HFF-Myc (cell line): ENCODE data around the gene GABBR2.

Experiments
- DNase-seq: peaks from one replicate; pipeline ENCODE4 v3.0.0-alpha.2; 2011; ENCODE audit warnings: low read depth; ENCODE audit errors: extremely low read depth
- H3K4me3 ChIP-seq: replicated peaks from 2 replicates; pipeline ENCODE4 v1.5.1; 2011; ENCODE audit warnings: low read depth, mild to moderate bottlenecking, control low read depth, low read length
- TF ChIP-seq, protein P1 (sequence below): IDR thresholded peaks from 2 replicates; pipeline ENCODE4 v1.5.1; 2012; ENCODE audit warnings: mild to moderate bottlenecking, low read depth, low read length, control low read depth; ENCODE audit errors: missing control alignments

Gene GABBR2

DNA sequence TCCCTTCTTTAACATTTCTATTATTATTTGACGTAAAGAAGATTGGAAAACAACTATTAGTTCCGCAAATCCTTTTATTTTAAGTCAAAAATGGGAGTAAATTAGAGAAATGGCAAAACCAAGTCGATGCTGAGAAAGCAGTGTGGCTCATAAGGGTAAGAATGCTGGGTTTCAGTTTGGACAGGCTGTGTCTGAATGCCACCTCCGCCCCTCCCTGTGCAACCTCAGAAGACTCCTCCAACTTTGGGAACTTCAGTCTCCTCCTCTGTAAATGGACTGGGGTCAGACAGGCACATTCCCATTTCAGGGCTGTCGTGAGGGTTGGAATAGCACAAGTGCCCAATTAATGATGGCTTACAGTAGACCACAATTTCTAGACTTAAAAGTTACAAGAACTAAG lies 154.0 kb downstream of the GABBR2 start:
- DNase-seq = no peak
- no peak overlapping the region for H3K4me3 ChIP-seq
- TF ChIP-seq, protein P1, sequence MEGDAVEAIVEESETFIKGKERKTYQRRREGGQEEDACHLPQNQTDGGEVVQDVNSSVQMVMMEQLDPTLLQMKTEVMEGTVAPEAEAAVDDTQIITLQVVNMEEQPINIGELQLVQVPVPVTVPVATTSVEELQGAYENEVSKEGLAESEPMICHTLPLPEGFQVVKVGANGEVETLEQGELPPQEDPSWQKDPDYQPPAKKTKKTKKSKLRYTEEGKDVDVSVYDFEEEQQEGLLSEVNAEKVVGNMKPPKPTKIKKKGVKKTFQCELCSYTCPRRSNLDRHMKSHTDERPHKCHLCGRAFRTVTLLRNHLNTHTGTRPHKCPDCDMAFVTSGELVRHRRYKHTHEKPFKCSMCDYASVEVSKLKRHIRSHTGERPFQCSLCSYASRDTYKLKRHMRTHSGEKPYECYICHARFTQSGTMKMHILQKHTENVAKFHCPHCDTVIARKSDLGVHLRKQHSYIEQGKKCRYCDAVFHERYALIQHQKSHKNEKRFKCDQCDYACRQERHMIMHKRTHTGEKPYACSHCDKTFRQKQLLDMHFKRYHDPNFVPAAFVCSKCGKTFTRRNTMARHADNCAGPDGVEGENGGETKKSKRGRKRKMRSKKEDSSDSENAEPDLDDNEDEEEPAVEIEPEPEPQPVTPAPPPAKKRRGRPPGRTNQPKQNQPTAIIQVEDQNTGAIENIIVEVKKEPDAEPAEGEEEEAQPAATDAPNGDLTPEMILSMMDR = no peak

GRCh38 chr9:98552331-98552730 lies 156.4 kb downstream of the GABBR2 start:
- DNase-seq = no peak
- TF ChIP-seq, protein P1 = no peak
- H3K4me3 ChIP-seq = no peak overlapping the region

GRCh38 chr9:98551511-98552286 lies 157.0 kb downstream of the GABBR2 start:
- no peak for DNase-seq
- H3K4me3 ChIP-seq = no peak overlapping the region
- TF ChIP-seq, protein P1 = no peak

GRCh38 chr9:98550206-98550820 lies 158.4 kb downstream of the GABBR2 start:
- no peak for DNase-seq
- no peak overlapping the region for H3K4me3 ChIP-seq
- TF ChIP-seq, protein P1 = no peak

- H3K4me3 ChIP-seq = no peak overlapping the region
- TF ChIP-seq, protein P1 = no peak
- DNase-seq = no peak
Measured at GRCh38 chr9:98549401-98549800, 159.3 kb downstream of the GABBR2 start.

GRCh38 chr9:98547606-98548005 lies 161.1 kb downstream of the GABBR2 start:
- TF ChIP-seq, protein P1 = no peak
- H3K4me3 ChIP-seq = no peak overlapping the region
- no peak for DNase-seq
